Cardiac fibroblast (primary cell): ENCODE data around the gene MCTP1.

Experiments
- DNase-seq, 2 donors: peaks; one replicate each; pipeline versions ENCODE4 v3.0.0 to v3.0.0-alpha.2; 2010; ENCODE audit warnings: low read depth in 2 of 2
- H3K4me3 ChIP-seq, 2 donors: replicated peaks in 1 of 2; 1 replicate in 1 of 2; 2 replicates in 1 of 2; pipeline ENCODE4 v1.5.1; 2011; ENCODE audit warnings: low read depth in 2 of 2, low read length in 2 of 2, mild to moderate bottlenecking in 2 of 2, moderate library complexity in 1 of 2
- CTCF ChIP-seq: IDR thresholded peaks from one replicate; pipeline ENCODE4 v1.5.1; 2011; ENCODE audit warnings: low read depth, mild to moderate bottlenecking, low read length, inconsistent platforms

MCTP1 gene

GRCh38 chr5:95141141-95141540 is 143.8 kb downstream of the MCTP1 start:
- TF ChIP-seq CTCF = no peak
- DNase-seq = no peak
- H3K4me3 ChIP-seq = no peak overlapping the region

GRCh38 chr5:95134326-95134725 is 150.6 kb downstream of the MCTP1 start:
- no peak for TF ChIP-seq CTCF
- DNase-seq = no peak
- H3K4me3 ChIP-seq = no peak overlapping the region

- TF ChIP-seq CTCF = no peak
- DNase-seq = no peak
- no peak overlapping the region for H3K4me3 ChIP-seq
Measured at GRCh38 chr5:95132096-95132495, 152.8 kb downstream of the MCTP1 start.

GRCh38 chr5:95130941-95131340 is 154.0 kb downstream of the MCTP1 start:
- peak in 1 of 2 donors; percentile 28 for DNase-seq
- no peak for TF ChIP-seq CTCF
- no peak overlapping the region for H3K4me3 ChIP-seq

- H3K4me3 ChIP-seq = no peak overlapping the region
- DNase-seq = no peak
- no peak for TF ChIP-seq CTCF
Measured at GRCh38 chr5:95124731-95125130, 160.2 kb downstream of the MCTP1 start.

GRCh38 chr5:95124101-95124500 is 160.8 kb downstream of the MCTP1 start:
- no peak overlapping the region for H3K4me3 ChIP-seq
- no peak for DNase-seq
- no peak for TF ChIP-seq CTCF

- no peak for TF ChIP-seq CTCF
- H3K4me3 ChIP-seq = no peak overlapping the region
- no peak for DNase-seq
Measured at GRCh38 chr5:95114902-95115301, 170.0 kb downstream of the MCTP1 start.
